ENCODE data around the gene YWHAQ.

The YWHAQ gene

GRCh38 chr2:9655441-9656269 lies 24.9 kb upstream of the YWHAQ start:
- no peak for DNase-seq

GRCh38 chr2:9654452-9655100 lies 23.8 kb upstream of the YWHAQ start:
- DNase-seq, result no peak

GRCh38 chr2:9653485-9654271 lies 22.9 kb upstream of the YWHAQ start:
- no peak for DNase-seq

GRCh38 chr2:9652898-9653479 lies 22.2 kb upstream of the YWHAQ start:
- no peak for DNase-seq

- DNase-seq, result no peak
Measured at GRCh38 chr2:9652267-9652666, 21.5 kb upstream of the YWHAQ start.

DNA sequence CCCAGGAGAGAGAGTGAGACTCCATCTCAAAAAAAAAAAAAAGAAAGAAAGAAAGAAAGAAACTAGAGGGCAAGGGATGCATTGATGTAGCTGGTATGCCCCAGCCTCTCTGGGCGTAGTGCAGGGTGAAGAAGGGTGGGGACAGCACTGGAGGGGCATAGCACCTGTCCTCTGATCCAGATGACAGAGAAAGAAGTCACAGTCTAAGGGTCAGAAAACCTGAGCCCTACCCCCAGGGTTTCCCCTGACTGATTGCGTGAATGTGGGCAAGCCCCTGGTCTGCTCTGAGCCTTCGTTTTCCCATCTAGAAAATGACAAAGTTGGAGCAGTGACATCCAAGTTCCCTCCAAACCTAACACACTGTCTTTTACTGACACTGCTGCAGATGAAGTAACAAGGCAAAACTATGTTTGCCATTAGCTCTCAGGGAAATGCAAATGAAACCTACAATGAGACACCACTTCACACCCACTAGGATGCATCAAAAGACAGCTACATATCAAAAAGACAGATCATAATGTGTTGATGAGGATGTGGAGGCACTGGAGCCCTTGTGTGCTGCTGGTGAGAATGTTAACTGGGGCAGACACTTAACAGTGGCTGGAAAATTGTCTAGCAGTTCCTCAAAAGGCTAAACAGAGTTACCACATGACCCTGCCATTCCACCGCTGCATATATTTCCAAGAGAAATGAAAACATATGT lies 19.5 kb upstream of the YWHAQ start:
- DNase-seq, result no peak

GRCh38 chr2:9649261-9649660 lies 18.5 kb upstream of the YWHAQ start:
- no peak for DNase-seq

DNA sequence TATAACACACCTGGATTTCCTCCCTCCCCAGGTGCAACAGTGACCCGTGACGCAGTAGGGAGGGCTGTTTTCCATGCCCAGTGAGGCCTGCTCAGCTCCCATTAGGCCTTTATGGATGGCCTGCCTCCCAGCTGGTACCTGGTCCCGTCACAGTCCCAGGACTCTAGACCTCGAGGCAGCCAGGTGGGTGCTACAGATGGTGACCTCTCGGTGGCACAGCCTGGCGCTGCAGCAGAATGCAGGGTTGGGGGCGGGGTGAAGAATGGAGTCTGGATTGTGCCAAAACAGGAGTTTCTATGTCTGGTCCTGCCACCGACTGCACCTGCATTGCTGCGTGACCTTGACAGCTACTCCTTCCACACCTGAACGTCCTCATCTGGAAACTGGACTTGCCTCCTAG lies 18.0 kb upstream of the YWHAQ start:
- no peak for DNase-seq

DNA sequence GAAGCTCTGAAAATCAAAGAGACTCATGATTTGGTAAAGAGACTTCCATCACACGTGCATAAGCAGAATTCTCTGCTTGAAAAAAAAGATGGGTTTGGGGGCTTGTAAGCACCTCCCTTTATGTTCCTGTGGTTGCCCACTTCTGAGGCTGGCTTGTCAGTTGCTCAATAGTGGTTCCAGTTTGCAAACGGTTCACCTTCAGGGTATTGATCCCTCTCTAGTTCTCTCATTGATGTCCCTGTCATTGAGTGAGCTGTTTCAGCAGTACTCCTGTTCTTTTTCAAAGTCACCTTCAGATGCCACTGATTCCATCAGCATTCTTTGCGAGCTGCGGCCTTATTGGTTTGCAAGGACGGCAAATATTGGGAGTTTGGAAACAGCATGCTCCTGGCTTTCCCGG lies 17.1 kb upstream of the YWHAQ start:
- no peak for DNase-seq

DNA sequence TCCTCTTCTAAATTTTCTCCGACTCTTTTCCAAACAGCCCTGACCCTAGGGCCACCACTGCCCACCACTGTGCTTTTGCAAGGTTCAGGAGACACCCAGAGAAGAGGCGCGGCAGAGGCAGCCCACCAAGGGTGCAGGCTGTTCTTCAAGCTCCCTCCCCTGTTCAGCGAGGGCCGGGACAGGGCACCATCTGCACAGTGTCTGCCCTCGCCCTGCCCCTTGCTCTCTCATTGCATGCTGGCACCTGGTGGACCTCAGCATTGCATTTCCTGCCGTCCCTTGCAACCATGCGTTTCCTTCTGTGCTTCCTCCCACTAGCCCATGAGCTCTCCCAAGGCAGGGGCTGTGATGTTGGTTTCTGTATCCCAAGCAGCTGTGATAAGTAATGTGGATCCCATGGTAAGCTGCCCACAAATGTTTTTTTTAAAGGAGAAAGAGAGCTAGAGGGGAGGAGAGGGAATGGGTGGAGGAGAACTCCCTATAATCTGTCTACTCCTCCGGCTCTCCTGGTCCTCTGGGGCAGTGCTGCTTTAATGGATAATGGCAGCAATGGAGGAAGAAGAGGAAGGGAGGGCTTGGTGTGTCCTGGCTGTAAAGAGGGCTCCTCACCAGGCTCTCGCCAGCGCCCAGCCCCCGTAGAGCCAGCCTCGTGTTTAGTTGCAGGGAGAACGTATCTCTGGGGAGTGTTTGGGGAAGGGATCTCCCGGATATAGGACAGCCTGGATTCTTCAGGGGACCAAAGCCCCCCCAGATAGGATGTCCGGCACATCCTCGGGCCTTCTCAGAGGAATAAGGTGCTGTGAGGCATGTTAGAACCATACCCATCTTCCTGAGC lies 15.6 kb upstream of the YWHAQ start:
- DNase-seq, result no peak

DNA sequence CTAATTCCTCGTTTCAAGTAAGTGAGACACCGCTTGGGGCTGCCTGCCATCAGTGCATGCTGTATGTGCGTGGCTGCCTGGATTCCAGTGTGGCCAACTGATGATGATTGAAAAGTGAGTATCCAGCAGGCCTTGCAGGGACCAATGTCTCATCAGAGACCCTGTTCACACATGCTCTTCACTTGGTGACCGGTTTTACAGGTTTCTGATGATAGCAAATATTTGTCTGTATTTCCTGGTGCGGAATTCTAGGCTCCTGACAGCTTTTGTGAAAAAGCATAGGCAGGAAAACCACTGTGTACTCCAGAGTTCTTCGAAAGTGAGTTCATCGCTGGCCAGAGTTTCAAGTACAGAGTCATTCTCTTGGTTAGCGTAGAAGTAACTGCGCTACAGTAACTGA lies 13.8 kb upstream of the YWHAQ start:
- no peak for DNase-seq

DNA sequence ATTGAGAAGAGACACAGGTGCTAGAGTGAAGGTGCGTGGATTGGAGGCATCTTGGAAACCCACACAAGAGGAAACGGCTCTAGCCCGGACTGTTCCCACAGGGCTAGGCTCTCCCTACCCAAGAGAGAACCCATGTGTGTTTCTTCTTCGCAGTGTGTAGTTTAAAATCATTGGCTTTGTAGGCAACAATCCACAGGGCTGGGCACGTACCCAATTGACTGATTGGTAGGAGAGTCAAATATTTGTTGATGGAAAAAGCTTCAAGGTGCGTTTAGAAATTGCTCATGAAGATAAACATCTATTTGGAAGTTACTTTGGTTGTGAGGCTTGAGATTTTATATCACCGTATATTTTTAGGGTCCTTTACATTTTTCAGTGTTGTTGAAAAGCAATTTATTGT lies 13.2 kb upstream of the YWHAQ start:
- no peak for DNase-seq

DNA sequence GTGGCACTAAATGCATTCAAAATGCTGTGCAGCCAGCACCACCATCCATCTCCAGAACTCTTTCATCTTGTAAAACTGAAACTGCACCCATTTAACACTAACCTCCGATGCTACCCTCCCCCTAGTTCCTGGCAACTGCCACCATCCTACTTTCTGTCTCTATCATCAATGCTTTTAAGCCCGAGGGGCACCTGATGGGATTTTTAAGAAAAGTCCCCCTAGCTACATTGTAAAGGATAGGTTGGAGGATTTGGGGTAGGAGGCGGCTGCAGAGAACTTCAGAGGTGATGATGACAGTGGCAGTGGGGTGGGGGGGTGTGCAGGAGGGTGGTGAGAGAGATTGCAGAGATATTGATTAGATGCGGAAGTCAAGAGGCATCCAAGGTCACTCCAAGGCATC lies 10.8 kb upstream of the YWHAQ start:
- DNase-seq, result no peak

GRCh38 chr2:9640403-9641104 lies 9.8 kb upstream of the YWHAQ start:
- DNase-seq, result no peak

DNA sequence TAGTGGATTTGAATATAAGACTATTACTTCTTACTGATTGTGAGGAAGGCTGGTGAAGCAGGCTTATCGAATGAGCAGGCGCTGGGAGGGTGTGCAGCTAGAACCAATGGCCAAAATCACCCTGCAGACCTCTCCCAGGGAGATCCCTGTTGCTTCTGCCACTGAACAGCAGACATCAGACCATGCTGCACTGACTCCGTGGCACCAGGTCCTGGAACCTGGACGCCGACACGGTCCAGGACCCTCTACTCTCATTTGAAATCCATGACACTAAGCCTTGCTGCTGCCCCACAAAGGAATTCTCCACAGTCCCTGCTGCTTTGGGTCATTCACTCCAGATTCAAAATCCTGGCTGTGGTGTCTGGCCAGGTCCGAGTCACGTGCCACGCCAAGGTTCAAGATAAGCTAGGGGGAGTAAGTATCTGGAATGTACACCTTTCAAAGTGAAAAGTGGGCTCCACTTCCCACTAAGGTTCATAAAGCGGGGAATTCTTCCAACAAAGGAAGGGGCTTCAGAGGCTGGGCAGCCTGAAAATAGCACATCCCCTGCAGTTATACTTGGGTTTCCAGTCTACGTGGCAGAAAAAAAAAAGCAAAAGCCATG lies 9.0 kb upstream of the YWHAQ start:
- no peak for DNase-seq

- no peak for DNase-seq
Measured at GRCh38 chr2:9639000-9639602, 8.3 kb upstream of the YWHAQ start.

GRCh38 chr2:9638532-9638931 lies 7.7 kb upstream of the YWHAQ start:
- DNase-seq, result no peak

DNA sequence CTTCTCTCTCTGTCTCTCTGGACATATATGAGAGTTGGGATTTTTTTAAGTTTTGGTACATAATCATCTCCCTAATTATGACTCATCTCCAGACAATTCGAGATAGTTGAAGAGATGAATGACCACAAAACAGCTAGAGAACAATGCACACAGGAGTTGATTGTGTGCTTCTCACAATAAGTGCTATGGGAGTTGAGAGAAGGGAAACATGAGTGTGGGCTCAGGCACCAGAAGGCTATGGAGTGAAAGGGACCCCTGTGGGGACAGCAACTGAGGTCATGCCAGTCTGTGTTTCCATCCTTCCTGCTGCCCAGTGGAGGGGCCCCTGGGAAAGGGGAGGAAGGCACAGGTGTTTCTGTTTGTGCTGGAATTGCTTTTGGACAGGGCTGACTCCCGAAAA lies 6.5 kb upstream of the YWHAQ start:
- no peak for DNase-seq

DNA sequence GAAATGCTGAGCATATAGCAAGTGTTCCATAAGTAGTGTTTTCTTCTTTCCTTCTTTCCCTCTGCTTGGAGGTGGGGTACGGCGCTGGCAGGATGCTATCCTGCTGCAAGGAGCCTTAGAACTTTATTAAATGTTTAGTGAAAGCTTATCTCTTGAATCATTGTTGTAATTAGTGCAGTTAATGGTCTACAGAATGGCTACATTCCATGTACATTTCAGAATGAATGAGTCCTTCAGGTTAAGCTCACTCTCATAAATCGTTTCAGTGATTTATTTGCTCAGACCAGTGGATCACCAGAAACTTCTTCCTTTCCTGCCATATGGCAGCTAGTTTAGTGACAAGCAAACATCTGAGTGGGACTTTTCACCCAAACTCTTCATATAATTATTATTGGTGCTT lies 3.3 kb upstream of the YWHAQ start:
- no peak for DNase-seq
